Lower leg skin (tissue), 4 donors: ENCODE data around the gene F7. TPM values are rescaled to one million over a fixed set of nuclear protein-coding genes. Genes with fewer than 3 reads are reported as not detected.
A peak's percentile ranks its signal among the peaks of the same experiment; 100 is the strongest.

Experiments used
- DNase-seq, 2 donors: peaks; one replicate each; pipeline ENCODE4 v3.0.0-alpha.2; 2019; ENCODE audit warnings: low spot score in 2 of 2
- H3K4me3 ChIP-seq: fragments of 200-600 bp; sonication (generic); 2 replicates; pipeline ENCODE4 v1.5.1; 2017; ENCODE audit warnings: mild to moderate bottlenecking, low read depth; ENCODE audit not compliant: poor library complexity, severe bottlenecking
- CTCF ChIP-seq, 3 donors: fragments of 450-650 bp; IDR thresholded peaks; one replicate each; pipeline ENCODE4 v1.5.1; 2016; ENCODE audit warnings: antibody characterized with exemption in 3 of 3, mild to moderate bottlenecking in 3 of 3, moderate library complexity in 2 of 3
- POLR2A ChIP-seq, 2 donors: fragments of 450-650 bp; IDR thresholded peaks; one replicate each; pipeline ENCODE4 v1.6.1; 2016 to 2017; ENCODE audit warnings: antibody characterized with exemption in 2 of 2, mild to moderate bottlenecking in 1 of 2, moderate library complexity in 1 of 2
- WGBS, 2 donors: methylation state at CpG; one replicate each; pipeline ENCODE4 v1.1.5; 2018; 5-methylcytosine and 5-hydroxymethylcytosine counted together
- intact Hi-C: fragments of 100-400 bp; cut with DNase I; formaldehyde crosslinking; loops from one replicate; pipeline ENCODE4 v1.15.0; 2023; ENCODE audit warnings: low total_unique reads
- total RNA-seq, 4 donors: library from RNA; depleted of rRNA; stranded (reverse); fragments of >200 nt; gene quantifications; one replicate each; pipeline ENCODE4 v1.1.0, GENCODE V29; 2016

F7 gene
- total RNA-seq, 4 donors from 2014 or later, result 0.13 TPM; not detected in 3

DNA sequence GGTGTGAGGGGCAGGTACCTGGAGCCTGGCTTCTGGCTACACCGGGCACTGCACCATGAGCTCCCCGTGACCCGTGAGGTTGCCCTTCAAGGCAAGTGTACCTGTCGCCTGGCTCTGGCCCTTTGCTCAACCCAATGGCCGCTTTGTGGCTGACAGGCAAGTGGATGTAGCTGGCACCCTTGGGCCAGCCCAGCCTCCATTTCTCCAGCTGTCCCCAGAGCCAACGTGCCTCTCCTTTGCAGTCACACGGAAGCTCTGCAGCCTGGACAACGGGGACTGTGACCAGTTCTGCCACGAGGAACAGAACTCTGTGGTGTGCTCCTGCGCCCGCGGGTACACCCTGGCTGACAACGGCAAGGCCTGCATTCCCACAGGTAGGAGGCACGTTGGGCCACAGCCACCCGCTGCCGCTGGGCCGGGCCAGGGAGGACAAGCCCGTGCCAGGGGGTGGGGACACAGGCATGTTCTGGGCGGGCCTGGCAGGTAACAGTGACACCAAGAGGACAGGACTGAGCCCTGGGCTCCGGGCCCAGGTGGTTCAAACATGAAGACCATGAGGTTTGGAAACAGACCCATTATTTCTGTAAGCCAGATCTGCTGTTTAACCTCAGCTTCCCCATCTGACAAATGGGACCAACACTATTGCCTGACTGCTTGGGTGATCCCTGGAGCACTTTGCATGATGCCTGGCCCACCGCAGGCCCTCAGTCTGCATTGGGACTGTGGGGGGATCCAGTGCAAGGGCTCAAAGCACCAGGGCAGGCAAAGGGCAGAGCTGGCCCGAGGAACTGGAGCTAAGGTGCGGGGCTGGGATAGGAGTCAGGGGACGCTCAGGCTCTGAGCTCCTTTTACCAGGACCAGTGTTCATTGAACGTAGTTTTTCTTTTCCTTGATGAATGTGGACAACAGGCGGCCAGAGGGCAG, 35.3 kb downstream of the F7 start:
- WGBS, 2 donors, result 70 to 91% methylated on average over 24 to 25 of the region's 26 CpGs
- no peak for TF ChIP-seq POLR2A (IDR thresholded peaks at IDR 0.05)
- no peak for TF ChIP-seq CTCF (IDR thresholded peaks at IDR 0.05)
- intact Hi-C loops, result no loop called here
- no peak overlapping the region for H3K4me3 ChIP-seq
- DNase-seq, result peak in 1 of 2 donors; percentile 85

DNA sequence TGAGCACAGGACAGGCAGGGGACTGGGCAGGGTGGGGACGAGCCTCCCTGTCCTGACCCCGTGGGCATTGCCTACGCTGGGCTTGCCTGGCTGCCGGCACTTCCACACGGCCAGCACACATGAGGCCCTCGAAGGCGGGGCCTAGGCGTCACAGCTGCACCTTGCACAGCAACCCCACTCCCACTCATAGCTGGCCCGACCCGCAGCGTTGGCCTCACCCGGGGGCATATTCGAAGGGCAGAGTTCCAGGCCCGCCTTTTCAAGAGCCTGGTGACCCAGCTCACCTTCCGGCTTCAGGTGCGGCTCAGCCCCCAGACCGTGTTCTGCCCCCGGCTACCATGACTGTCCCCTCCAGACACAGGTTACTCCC, 36.0 kb downstream of the F7 start:
- WGBS, 2 donors, result 92% methylated on average over 18 of the region's 18 CpGs
- DNase-seq, result peak in 1 of 2 donors; percentile 80
- TF ChIP-seq CTCF (IDR thresholded peaks at IDR 0.05) (no peak), POLR2A (IDR thresholded peaks at IDR 0.05) (no peak)
- intact Hi-C loops, result no loop called here
- no peak overlapping the region for H3K4me3 ChIP-seq

DNA sequence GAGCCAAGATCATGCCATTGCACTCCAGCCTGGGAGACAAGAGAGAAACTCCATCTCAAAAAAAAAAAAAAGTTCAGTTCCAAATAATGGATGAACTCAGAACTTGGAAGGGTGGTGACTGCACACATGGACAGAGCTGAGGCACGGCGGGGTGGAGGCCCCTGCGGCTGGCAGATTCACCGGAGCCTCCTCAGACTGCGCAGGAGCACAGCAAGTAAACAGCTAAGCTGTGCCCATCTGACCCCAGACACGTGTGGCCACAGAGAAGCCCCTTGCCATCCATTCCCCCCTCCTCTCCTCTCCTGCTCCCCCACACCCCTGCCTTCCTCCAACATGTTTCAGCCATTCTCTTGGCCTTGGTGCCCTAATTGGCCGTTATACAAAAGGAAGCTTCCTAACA, 37.3 kb downstream of the F7 start:
- no peak for TF ChIP-seq CTCF (IDR thresholded peaks at IDR 0.05)
- TF ChIP-seq POLR2A (IDR thresholded peaks at IDR 0.05), result no peak
- intact Hi-C loops, result no loop called here
- no peak overlapping the region for H3K4me3 ChIP-seq
- DNase-seq, result peak in 1 of 2 donors; percentile 65
- 59 to 78% methylated on average over 7 of the region's 7 CpGs for WGBS, 2 donors

- peak in 1 of 2 donors; percentile 79 for DNase-seq
- WGBS, 2 donors, result 85% methylated on average over 36 of the region's 39 CpGs
- no peak overlapping the region for H3K4me3 ChIP-seq
- intact Hi-C loops, result no loop called here
- TF ChIP-seq CTCF (IDR thresholded peaks at IDR 0.05) (no peak), POLR2A (IDR thresholded peaks at IDR 0.05) (no peak)
Measured at GRCh38 chr13:113143466-113144254, 38.1 kb downstream of the F7 start.

DNA sequence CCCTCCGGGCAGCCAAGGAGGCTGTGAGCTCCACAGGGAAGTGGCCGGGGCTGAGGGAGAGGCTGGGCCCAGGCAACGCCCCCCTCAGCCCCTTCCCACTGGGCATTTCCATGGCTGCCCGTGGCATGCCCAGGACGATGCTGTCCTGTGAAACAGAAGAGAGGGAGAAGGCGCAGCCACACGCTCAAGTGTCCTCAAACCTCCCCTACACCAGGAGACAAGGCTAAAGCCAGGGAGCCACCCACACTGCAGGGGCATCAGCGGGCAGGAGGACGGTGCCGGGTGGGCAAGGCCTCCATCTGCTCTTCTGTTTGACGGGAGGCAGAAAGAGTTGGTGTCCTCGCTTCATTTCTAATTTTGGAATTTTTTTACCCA, 38.7 kb downstream of the F7 start:
- H3K4me3 ChIP-seq, result no peak overlapping the region
- DNase-seq, result no peak
- no peak for TF ChIP-seq CTCF (IDR thresholded peaks at IDR 0.05)
- no peak for TF ChIP-seq POLR2A (IDR thresholded peaks at IDR 0.05)
- intact Hi-C loops, result no loop called here
- WGBS, 2 donors, result 93 to 94% methylated on average over 7 to 10 of the region's 12 CpGs
